HG03457 (cell line): Measurements from ENCODE around the gene FAM107B.
"Not testable (repeated sequence)": the region's sequence is repeated elsewhere in the genome, so short reads cannot be mapped to it uniquely, and the experiment has no call there.

Experiments used
- ATAC-seq: cut with Tn5 transposase; IDR thresholded peaks from one replicate; pipeline ENCODE4 v1.9.1; 2021; ENCODE audit warnings: moderate number of reproducible peaks; ENCODE audit not compliant: unreplicated experiment

The FAM107B gene

DNA sequence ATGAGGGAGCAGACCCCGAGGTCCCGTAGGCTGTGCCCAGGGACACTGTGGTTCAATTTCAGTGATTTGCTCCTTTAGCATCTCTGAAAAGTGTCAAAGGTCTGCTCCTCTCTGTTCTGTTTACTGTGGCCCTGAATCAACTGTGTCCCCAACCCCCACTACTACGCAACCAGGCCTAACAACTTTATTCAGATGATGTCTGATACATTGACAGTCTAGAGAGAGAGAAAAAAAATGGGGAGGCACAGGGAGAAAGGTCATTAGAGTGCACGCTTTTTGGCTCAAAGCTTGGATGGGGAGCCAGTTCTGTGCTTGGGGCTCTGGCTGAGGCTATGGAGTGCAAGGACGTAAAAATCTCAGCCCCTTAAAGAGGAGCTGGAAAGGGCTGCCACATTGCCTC, 77.9 kb downstream of the FAM107B start:
- no peak for ATAC-seq

DNA sequence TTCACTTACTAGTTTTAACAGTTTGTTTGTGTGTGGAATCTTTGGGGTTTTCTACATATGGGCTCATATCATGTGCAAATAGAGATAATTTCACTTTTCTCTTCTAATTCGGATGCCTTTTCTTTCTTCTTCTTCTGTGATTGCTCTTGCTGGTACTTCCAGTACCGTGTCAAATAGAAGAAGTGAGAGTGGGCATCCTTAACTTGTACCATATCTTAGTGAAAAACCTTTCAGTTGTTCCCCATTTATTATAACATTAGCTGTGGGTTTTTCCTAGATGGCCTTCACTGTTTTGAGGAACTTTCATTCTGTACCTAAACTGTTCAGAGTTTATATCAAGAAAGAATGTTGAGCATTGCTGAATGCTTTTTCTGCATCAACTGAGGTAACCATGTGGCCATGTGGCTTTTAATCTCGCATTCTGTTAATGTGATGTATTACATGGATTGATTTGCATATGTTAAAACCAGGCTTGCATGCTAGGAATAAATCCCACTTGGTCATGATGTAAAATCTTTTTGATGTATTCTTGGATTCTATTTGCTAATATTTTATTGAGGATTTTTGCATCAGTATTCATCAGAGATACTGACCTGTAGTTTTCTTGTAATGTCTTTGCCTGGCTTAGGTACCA, 78.7 kb downstream of the FAM107B start:
- no peak for ATAC-seq

DNA sequence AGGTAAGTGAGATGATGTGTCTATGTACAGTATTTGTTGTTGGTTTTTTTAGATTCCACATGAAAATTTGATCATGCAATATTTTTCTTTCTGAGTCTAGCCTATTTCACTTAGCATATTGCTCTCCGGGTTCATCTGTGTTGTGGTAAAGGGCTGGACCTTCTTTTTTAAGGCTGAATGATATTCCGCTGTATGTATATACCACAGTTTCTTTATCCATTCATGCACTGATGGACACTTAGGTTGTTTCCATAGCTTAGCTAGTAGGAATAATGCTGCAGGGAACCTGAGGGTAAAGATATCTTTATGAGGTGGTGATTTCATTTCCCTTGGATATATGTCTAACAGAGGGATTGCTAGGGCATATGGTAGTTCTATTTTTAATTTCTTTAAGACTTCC, 80.8 kb downstream of the FAM107B start:
- no peak for ATAC-seq

DNA sequence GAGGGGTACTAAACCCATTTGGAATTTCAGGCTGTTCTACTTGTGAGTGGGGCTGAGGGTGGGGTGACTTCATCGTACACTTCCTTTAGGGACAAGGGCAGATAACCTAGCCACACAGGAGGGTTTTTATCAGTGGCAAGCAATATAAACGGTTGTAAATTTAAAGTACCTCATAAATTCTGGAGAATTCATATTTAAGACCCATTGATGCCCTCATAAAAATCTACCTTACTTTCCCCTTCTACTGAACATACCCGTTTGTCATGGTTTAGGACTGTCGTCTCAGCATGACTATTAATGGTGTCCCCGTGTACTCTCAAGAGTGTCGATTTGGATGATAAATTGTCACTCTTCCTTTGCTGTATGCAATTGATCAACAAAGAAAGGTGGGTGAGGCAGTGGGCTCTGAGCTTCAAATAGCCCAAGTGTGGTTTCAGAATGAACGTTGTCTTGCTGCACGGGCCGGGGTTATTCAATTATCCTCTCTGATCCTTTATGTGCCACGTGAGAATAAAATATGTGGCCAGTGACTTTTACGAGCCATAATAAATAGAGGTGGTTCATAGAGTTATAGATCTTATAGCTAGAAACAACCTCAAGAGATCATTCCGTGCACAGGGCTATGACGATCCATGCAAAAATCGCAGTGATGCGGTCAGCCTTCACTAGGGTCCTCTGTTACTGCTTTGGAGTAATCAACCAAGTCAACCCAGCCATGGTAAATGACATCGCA, 82.2 kb downstream of the FAM107B start:
- ATAC-seq: no peak

DNA sequence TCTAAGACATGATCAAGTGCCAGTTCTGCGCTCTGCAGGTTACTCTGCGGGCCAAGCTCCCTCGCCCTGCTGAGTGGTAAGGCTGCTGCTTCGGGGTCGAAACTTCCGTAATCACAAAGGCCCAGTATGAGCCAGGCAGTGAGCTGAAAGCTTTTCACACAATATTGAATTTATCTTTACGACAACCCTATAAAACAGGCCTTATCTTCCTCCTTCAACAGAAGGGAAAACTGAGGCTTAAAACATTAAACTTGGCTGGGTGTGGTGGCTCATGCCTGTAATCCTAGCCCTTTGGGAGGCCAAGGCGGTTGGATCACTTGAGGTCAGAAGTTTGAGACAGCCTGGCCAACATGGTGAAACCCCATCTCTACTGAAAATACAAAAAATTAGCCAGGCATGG, 83.3 kb downstream of the FAM107B start:
- ATAC-seq: no peak

DNA sequence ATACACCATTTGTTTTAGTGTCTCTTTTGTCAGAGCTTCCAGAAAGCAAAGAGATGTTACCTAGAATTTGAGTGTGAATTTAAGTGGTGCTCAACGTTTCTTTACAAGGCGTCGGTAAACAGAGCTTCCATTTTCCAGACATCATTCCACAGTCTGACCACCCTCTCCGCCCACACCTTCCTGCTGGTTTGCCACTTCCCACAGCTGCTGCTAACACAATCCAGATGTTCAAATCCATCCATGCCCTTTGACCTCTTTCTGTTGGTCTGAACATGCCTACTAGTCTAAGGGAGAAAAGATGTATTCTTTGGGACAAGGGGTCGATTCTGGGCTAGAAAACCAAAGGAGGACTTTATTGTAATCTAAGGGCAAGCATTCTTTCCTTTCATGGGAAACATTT, 86.1 kb downstream of the FAM107B start:
- no peak for ATAC-seq

DNA sequence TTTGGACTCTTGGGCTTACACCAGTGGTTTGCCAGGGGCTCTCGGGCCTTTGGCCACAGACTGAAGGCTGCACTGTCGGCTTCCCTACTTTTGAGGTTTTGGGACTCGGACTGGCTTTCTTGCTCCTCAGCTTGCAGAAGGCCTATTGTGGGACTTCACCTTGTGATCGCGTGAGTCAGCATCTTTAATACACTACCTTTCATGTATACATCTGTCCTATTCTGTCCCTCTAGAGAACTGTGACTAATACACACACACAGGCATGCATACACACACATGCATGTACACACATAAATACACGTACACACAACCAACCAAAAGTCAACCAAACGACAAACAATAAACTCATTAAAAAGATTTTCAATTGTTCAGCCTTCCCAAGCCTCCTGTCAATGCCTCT, 86.5 kb downstream of the FAM107B start:
- ATAC-seq: not testable (repeated sequence)

DNA sequence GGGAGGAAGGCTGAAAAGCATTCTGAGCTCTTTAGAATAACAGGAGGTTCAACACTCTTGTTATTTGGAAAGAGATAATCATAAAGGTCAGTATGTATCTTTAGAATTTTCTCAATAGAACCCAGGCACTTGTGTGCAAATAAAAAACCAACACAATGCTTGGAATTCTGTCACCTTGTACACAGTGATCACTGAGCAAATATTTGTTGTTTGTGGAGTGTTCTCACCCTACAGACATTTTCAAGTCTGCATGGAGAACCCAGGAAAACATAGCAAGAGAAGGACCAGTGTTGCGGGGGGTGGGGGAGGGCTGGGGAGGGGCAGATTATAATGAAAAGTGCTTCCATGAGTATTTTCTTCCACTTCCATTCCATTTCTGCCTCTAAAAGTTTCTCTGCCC, 87.4 kb downstream of the FAM107B start:
- no peak for ATAC-seq

DNA sequence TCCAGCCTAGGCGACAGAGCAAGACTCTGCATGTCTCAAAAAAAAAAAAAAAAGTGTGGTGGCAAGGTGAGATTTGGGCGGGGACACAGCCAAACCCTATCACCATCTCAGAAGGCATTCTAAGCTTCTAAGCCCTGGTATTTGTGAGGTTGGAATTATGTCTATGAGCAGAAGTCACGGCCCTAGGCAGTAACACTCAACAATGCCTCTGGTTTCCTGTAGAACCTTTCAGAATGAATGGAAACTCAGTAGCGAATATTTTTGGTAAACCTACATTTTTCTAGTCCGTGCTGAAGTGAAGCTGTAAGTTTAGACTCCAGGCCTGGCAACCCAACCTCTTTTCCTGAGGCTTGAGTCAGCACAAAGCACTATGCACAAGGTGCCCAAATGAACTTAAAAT, 88.3 kb downstream of the FAM107B start:
- no peak for ATAC-seq

DNA sequence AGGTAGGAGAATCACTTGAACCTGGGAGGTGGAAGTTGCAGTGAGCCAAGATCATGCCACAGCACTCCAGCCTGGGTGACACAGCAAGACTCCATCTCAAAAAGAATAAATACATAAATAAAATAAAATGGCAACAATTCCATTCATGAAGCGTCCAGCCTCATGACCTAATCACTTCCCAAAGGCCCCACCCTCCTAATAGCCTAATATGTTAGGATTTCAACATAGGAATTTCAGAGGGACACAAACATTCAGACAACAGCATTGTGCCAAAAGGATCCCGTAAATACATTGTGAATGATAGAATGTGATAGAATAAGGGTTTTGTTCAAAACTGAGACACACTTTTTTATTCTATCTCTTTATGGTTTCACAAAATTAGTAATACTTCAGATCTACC, 90.3 kb downstream of the FAM107B start:
- no peak for ATAC-seq

DNA sequence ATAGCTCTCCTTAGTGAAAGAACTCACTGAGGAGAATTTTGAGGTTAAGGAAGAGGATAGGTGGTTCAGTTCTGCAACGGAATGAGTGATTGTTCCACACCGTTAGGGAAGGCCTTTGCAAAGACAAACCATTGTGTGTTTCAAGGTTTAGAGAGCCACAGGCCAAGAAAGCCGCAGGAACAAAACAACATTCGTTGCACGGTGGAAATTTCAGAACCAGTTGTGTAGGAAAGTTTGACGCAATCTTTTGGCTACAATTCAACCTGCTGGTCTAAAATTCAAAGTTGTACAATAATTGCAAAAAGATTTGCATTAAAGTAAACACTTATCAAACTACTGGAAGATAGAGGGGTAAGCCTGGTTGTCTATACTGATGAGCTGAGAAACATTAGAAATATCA, 91.4 kb downstream of the FAM107B start:
- ATAC-seq: no peak

DNA sequence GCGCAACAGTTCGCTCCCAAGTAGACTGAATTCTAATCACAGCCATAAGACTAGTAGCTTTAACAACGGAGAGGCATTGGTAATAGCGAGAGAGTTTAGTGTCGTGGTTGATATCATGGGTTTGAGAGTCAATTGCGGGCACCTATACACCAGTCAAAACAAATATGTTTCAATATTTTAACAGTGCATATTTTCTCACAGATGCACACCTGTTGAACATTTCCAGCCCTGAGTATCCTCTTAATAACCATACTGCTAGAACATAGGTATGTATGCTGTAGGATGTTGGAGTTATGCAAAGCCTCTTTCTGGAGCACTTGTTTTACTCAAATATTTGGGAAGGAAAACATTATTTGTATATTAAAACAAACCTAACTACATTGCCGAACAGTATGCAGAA, 92.9 kb downstream of the FAM107B start:
- no peak for ATAC-seq

DNA sequence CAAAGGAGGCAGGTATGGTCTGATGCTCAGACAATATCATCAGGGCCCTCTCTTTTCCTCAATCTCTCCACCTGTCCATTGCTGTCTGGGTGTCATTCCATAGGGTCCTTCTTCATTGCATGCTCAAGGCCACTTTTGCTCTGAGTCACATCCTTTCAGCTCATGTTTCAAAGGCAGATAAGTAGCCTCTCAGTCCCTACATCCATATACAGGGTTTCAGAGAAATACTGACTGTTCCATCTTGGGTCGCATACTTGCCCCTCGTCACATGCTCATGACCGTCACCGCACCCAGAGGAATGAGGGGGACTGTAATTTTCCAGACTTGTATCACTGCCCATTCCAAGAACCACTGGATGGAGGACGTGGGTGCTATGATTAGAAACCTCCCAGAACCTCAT, 93.4 kb downstream of the FAM107B start:
- ATAC-seq: no peak

DNA sequence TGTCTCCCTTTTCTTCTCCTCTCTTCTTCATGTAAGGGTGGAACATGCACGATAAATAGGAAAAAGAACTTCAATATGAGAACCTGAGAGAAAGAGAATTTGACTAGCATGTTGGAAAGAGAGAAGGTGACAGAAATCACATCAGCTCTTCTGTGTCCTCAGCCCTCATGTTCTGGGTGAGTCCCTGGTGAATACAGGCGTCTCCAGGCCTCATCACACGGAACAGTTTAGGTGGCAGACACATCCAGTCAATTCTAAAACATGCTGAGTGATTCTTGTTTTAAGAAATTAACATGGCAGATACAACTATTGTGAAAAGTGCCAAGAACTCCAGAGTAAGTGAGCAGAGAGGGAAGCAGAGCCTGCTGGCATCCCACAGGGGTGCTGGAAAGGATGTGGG, 96.1 kb downstream of the FAM107B start:
- ATAC-seq: no peak

DNA sequence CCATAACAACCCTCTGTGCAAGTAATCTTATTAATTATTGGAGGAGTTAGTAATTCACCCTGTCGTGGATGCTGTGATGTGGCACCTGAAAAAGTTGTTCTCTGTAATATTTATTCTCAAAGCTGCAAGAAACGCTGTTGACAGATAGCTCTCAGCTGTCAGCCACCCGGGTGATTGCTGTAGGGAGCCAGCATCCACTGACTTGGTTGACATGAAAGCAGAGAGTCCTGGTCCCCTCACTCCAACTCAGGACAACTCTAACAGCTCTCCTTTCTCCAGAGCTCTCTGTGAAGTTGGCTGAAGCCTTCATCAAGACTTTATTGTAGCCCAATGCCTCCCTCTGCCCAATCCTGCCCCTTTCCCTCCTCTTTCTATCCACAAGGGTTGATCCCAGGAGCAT, 98.0 kb downstream of the FAM107B start:
- ATAC-seq: no peak

DNA sequence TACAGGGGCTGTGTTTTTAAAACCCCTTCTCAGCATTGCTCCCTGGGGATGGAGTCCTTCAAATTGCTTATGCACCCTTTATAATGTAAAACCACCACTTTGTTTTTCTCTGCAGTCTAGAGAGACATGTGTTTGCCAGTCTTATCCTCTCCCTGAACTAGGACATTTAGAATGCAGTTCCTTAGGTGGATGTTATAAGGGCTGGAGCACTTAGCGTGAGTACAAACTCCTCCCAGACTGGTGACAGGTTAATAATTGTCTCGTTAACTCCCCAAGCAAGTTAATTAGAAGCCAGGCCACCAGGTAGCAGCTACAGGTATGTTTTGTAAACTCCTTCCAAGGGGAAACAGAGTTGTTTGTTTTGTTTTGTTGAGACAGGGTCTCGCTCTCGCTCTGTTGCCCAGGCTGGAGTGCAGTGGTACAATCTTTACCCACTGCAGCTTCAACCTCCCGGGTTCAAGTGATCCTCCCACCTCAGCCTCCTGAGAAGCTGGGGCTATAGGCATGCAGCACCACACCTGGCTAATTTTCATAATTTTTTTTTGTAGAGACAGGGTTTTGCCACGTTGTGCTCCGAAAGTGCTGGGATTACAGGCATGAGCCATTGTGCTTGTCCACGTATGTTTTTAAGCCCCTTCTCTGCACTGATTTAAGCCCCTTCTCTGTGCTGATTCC, 100.2 kb downstream of the FAM107B start:
- ATAC-seq: no peak

DNA sequence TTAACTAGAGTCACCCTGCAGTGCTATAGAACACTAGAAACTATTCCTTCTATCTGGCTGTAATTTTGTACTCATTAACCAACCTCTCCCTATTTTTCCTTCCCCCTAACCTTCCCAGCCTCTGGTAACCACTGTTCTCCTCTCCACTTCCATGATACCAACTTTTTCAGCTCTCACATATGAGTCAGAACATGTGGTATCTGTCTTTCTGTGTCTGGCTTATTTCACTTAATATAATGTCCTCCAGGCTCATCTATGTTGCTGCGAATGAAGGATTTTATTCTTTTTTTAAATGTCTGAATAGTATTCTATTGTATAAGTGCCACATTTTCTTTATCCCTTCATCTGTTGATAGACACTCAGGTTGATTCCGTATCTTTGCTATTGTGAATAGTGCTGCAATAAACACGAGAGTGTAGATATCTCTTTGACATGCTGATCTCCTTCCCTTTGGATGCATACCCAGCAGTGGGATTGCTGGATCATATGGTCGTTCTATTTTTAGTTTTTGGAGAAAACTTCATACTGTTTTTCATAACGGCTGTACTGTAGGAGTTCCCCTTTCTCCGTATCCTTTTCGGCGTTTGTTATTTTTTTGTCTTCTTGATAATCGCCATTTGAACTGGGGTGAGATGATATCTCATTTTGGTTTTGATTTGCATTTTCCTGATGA, 101.4 kb downstream of the FAM107B start:
- ATAC-seq: no peak

DNA sequence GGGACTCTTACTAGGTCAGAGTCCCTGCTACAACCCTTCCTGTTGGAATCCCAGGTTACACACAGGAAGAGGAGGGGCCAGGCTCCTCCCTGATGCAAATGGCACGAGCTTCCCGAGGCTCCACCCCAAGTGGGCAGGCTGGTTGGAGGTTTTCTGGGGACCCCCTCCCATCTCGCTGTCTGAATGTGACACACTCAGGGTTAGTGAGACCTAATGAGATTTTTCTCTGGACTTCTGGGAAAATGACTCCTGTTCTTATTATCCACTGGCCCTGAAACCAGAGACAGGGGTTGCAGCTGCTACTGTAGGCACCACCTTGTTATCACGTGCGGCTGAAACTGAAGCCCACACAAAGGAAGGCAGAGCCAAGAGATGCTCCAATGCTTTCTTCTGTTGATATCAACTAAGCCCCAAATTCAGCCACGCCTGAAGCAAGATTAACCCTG, 103.3 kb downstream of the FAM107B start:
- no peak for ATAC-seq

DNA sequence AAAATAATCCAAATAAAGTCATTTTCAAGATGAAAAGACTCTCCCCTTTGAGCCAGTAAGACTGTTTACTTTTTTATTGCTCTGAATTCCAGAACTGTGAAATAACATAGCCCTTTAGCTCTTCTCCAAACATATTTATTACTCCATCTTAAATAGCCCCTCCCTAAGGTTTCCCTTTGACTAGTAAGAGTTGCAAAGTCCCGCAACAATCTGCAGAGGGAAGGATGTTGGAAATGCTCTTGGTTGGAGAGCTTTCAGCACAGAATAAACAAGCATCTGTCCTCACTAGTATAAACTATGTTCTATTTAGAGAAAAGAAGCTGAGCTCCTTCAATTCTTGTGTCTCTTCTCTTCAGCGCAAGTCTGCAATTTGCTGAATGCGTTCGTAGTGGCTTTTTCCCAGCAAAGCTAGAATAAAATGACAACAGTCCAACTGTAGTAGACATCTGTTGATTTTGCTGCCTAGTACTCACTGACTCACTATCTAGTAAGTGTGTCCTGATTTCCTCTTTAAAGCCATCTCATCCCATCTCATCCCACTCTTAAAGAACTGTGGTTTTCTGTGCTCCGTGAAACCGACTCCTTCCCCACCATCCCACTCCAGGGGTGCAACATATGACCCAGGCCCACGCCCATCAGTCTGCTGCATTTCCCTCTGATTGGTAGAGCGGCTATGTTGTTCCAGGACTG, 104.0 kb downstream of the FAM107B start:
- no peak for ATAC-seq

DNA sequence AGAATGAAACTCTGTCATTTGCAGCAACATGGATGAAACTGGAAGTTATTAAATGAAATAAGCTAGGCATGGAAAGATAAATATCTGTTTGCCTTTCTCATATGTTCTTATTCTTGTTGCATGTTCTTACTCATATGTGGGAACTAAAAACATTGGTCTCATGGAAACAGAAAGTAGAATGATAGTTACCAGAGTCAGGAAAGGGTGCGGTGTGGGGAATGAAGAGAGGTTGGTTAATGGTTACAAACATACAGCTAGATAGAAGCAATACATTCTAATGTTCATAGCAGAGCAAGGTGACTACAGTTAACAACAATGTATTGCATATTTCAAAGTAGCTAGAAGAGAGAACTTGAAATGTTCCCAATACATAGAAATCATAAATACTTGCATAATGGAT, 105.1 kb downstream of the FAM107B start:
- no peak for ATAC-seq

DNA sequence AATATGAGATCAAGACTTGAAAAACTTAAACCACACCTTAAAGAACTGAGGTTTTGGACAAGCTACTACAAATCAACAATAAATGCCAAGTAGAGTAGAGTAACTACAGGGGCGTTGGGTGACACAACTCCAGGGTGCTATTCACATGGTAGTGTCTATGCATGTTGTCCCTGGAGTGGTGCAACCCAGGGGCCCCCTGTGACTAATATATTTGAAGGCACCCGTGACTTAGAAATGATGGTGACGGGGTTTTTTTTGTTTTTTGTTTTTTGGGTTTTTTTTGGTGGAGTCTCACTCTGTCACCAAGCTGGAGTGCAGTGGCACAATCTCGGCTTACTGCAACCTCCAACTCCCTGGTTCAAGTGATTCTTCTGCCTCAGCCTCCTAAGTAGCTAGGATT, 106.9 kb downstream of the FAM107B start:
- ATAC-seq: no peak
